ENCODE results near the gene AQP7.

The AQP7 gene

GRCh38 chr9:33416996-33417395 lies 14.6 kb upstream of the AQP7 start (continued):
- TF ChIP-seq TCF4 (CRISPR knock-in tag; IDR thresholded peaks at IDR 0.05; ENCODE audit: borderline replicate concordance) = no peak
- no peak for TF ChIP-seq ZFP3 (CRISPR knock-in tag; IDR thresholded peaks at IDR 0.05)
- TF ChIP-seq ESRRG (CRISPR knock-in tag; IDR thresholded peaks at IDR 0.05) = no peak
- no peak for TF ChIP-seq RARB (CRISPR knock-in tag; IDR thresholded peaks at IDR 0.05)

- peak; percentile 88 for ATAC-seq
- TF ChIP-seq ZFP30 (CRISPR knock-in tag; IDR thresholded peaks at IDR 0.05) = no peak
These were observed 13.2 kb upstream of the AQP7 start for GRCh38 chr9:33415501-33416038.

GRCh38 chr9:33414889-33415500 lies 12.6 kb upstream of the AQP7 start:
- TF ChIP-seq PATZ1 (CRISPR knock-in tag; IDR thresholded peaks at IDR 0.05; ENCODE audit: borderline replicate concordance) = no peak
- TF ChIP-seq CSDC2 (CRISPR knock-in tag; IDR thresholded peaks at IDR 0.05) = no peak
- peak; percentile 42 for ATAC-seq

- ATAC-seq = no peak
- TF ChIP-seq ZFP3 (CRISPR knock-in tag; IDR thresholded peaks at IDR 0.05) (no peak), CSDC2 (CRISPR knock-in tag; IDR thresholded peaks at IDR 0.05) (no peak), SNAI2 (CRISPR knock-in tag; IDR thresholded peaks at IDR 0.05) (no peak), CREB5 (CRISPR knock-in tag; IDR thresholded peaks at IDR 0.05; ENCODE audit: low read depth) (no peak), ZFP30 (CRISPR knock-in tag; IDR thresholded peaks at IDR 0.05) (no peak), TSHZ2 (CRISPR knock-in tag; IDR thresholded peaks at IDR 0.05) (no peak), TOX (CRISPR knock-in tag; IDR thresholded peaks at IDR 0.05; ENCODE audit: borderline replicate concordance) (no peak), ZNF70 (CRISPR knock-in tag; IDR thresholded peaks at IDR 0.05) (no peak), ZC3H10 (CRISPR knock-in tag; IDR thresholded peaks at IDR 0.05) (no peak)
These were observed 11.9 kb upstream of the AQP7 start for GRCh38 chr9:33414268-33414667.

GRCh38 chr9:33408087-33408486 lies 5.7 kb upstream of the AQP7 start:
- no peak for TF ChIP-seq ZFP3 (CRISPR knock-in tag; IDR thresholded peaks at IDR 0.05)
- TF ChIP-seq CSRNP3 (CRISPR knock-in tag; IDR thresholded peaks at IDR 0.05) = no peak
- no peak for TF ChIP-seq PPARA (CRISPR knock-in tag; IDR thresholded peaks at IDR 0.05; ENCODE audit: borderline replicate concordance)
- ATAC-seq = no peak

- TF ChIP-seq ZNF70 (CRISPR knock-in tag; IDR thresholded peaks at IDR 0.05) = peak; percentile 65; the same call in 1 of the 2 replicates
- TF ChIP-seq PPARA (CRISPR knock-in tag; IDR thresholded peaks at IDR 0.05; ENCODE audit: borderline replicate concordance) = no peak
- no peak for TF ChIP-seq RARB (CRISPR knock-in tag; IDR thresholded peaks at IDR 0.05)
- ATAC-seq = no peak
These were observed 4.7 kb upstream of the AQP7 start for GRCh38 chr9:33407061-33407460.
